H9 (cell line): ENCODE measurements around the gene GCH1. TPM values are rescaled to one million over a fixed set of nuclear protein-coding genes. Genes with fewer than 3 reads are reported as not detected.
"Not testable (repeated sequence)": the region's sequence is repeated elsewhere in the genome, so short reads cannot be mapped to it uniquely, and the experiment has no call there.

Source experiments
- DNase-seq: peaks from one replicate; pipeline ENCODE4 v3.0.0-alpha.2; 2017
- H2AFZ ChIP-seq: one replicate; pipeline ENCODE4 v1.6.1; 2013; ENCODE audit warnings: mild to moderate bottlenecking, low read length, control low read depth, moderate library complexity
- H2AK5ac ChIP-seq: 2 replicates; pipeline ENCODE4 v1.6.1; 2013; ENCODE audit warnings: low read length, control low read depth, mixed read lengths; ENCODE audit not compliant: insufficient read length
- H2BK120ac ChIP-seq: one replicate; pipeline ENCODE4 v1.6.1; 2013; ENCODE audit warnings: low read depth, mild to moderate bottlenecking, low read length, control low read depth, inconsistent platforms; ENCODE audit not compliant: poor library complexity, severe bottlenecking
- H2BK12ac ChIP-seq: 2 replicates; pipeline ENCODE4 v1.6.1; 2013; ENCODE audit warnings: low read length, control low read depth, mixed read lengths, low read depth; ENCODE audit not compliant: insufficient read length
- H2BK15ac ChIP-seq: 2 replicates; pipeline ENCODE4 v1.6.1; 2013; ENCODE audit warnings: low read depth, low read length, control low read depth
- H2BK20ac ChIP-seq: one replicate; pipeline ENCODE4 v1.6.1; 2013; ENCODE audit warnings: low read depth, mild to moderate bottlenecking, low read length, control low read depth, inconsistent platforms; ENCODE audit not compliant: poor library complexity, severe bottlenecking
- H2BK5ac ChIP-seq: 2 replicates; pipeline ENCODE4 v1.6.1; 2013; ENCODE audit warnings: low read length, control low read depth, mixed read lengths; ENCODE audit not compliant: insufficient read length
- H3K14ac ChIP-seq: 2 replicates; pipeline ENCODE4 v1.6.1; 2013; ENCODE audit warnings: low read length, control low read depth; ENCODE audit not compliant: insufficient read depth
- H3K18ac ChIP-seq: 2 replicates; pipeline ENCODE4 v1.6.1; 2013; ENCODE audit warnings: low read depth, mild to moderate bottlenecking, mixed read lengths, low read length, control low read depth; ENCODE audit not compliant: insufficient read length
- H3K23ac ChIP-seq: 2 replicates; pipeline ENCODE4 v1.6.1; 2013; ENCODE audit warnings: low read length, control low read depth, mixed read lengths, low read depth; ENCODE audit not compliant: insufficient read length
- H3K23me2 ChIP-seq: 2 replicates; pipeline ENCODE4 v1.6.1; 2013; ENCODE audit warnings: low read depth, mild to moderate bottlenecking, mixed read lengths, low read length, control low read depth; ENCODE audit not compliant: insufficient read length, poor library complexity, severe bottlenecking
- H3K27ac ChIP-seq: 2 replicates; pipeline ENCODE4 v1.5.1; 2013; ENCODE audit warnings: low read length, control low read depth, mixed read lengths, low read depth; ENCODE audit not compliant: insufficient read length
- H3K27me3 ChIP-seq: 2 replicates; pipeline ENCODE4 v1.6.1; 2013; ENCODE audit warnings: low read length, control low read depth, inconsistent platforms; ENCODE audit not compliant: insufficient read depth
- H3K4ac ChIP-seq: 2 replicates; pipeline ENCODE4 v1.6.1; 2013; ENCODE audit warnings: low read depth, mild to moderate bottlenecking, control low read depth, inconsistent platforms, low read length, moderate library complexity
- H3K4me1 ChIP-seq: 2 replicates; pipeline ENCODE4 v1.6.1; 2013; ENCODE audit warnings: low read length, control low read depth, inconsistent platforms; ENCODE audit not compliant: insufficient read depth
- H3K4me2 ChIP-seq: 2 replicates; pipeline ENCODE4 v1.6.1; 2013; ENCODE audit warnings: low read length, control low read depth, mixed read lengths; ENCODE audit not compliant: insufficient read length, insufficient read depth
- H3K56ac ChIP-seq: 2 replicates; pipeline ENCODE4 v1.6.1; 2013; ENCODE audit warnings: low read depth, mild to moderate bottlenecking, mixed read lengths, low read length, control low read depth; ENCODE audit not compliant: insufficient read length
- H3K79me1 ChIP-seq: 2 replicates; pipeline ENCODE4 v1.6.1; 2013; ENCODE audit warnings: low read depth, mild to moderate bottlenecking, moderate library complexity, low read length, control low read depth, inconsistent platforms; ENCODE audit not compliant: insufficient read depth, poor library complexity, severe bottlenecking
- H3K79me2 ChIP-seq: 2 replicates; pipeline ENCODE4 v1.6.1; 2013; ENCODE audit warnings: low read length, control low read depth, inconsistent platforms; ENCODE audit not compliant: insufficient read depth
- H3K9ac ChIP-seq: 2 replicates; pipeline ENCODE4 v1.6.1; 2013; ENCODE audit warnings: low read length, control low read depth, mixed read lengths; ENCODE audit not compliant: insufficient read length; ENCODE audit errors: extremely low read depth
- H3K9me3 ChIP-seq: one replicate; pipeline ENCODE4 v1.6.1; 2013; ENCODE audit warnings: low read depth, low read length, inconsistent platforms; ENCODE audit not compliant: control insufficient read depth
- H3T11ph ChIP-seq: one replicate; pipeline ENCODE4 v1.6.1; 2013; ENCODE audit warnings: mild to moderate bottlenecking, low read length, control low read depth, inconsistent platforms
- H4K20me1 ChIP-seq: one replicate; pipeline ENCODE4 v1.6.1; 2013; ENCODE audit not compliant: control insufficient read depth, insufficient read length, insufficient read depth
- H4K5ac ChIP-seq: 2 replicates; pipeline ENCODE4 v1.6.1; 2013; ENCODE audit warnings: low read depth, mild to moderate bottlenecking, mixed read lengths, low read length, control low read depth; ENCODE audit not compliant: insufficient read length
- H4K8ac ChIP-seq: replicated peaks from 2 replicates; pipeline ENCODE4 v1.6.1; 2013; ENCODE audit warnings: low read length, control low read depth, mixed read lengths, low read depth; ENCODE audit not compliant: insufficient read length
- H4K91ac ChIP-seq: 2 replicates; pipeline ENCODE4 v1.6.1; 2013; ENCODE audit warnings: low read depth, mild to moderate bottlenecking, moderate library complexity, mixed read lengths, low read length, control low read depth; ENCODE audit not compliant: insufficient read length
- H3K27ac Mint-ChIP-seq, 3 experiments: 2 replicates in 2 of 3; 3 replicates in 1 of 3; pipeline ENCODE4 v1.8.0; 2020 to 2021; ENCODE audit warnings: mixed read lengths in 3 of 3, mild to moderate bottlenecking in 1 of 3, moderate library complexity in 1 of 3
- H3K27me3 Mint-ChIP-seq: 2 replicates; pipeline ENCODE4 v1.8.0; 2021; ENCODE audit warnings: low read depth, mild to moderate bottlenecking, moderate library complexity, mixed read lengths
- H3K36me3 Mint-ChIP-seq, 3 experiments: 2 replicates in 2 of 3; 3 replicates in 1 of 3; pipeline ENCODE4 v1.8.0; 2020 to 2021; ENCODE audit warnings: low read depth in 3 of 3, mixed read lengths in 3 of 3; ENCODE audit not compliant: insufficient read depth in 1 of 3
- H3K4me1 Mint-ChIP-seq, 2 experiments: 2 replicates each; pipeline ENCODE4 v1.8.0; 2020; ENCODE audit warnings: mixed read lengths in 2 of 2
- H3K4me3 Mint-ChIP-seq, 2 experiments: 2 replicates in 1 of 2; 3 replicates in 1 of 2; pipeline ENCODE4 v1.8.0; 2020 to 2021; ENCODE audit warnings: mild to moderate bottlenecking in 2 of 2, mixed read lengths in 2 of 2, moderate library complexity in 1 of 2
- H3K9me3 Mint-ChIP-seq, 2 experiments: 2 replicates in 1 of 2; 3 replicates in 1 of 2; pipeline ENCODE4 v1.8.0; 2020; ENCODE audit warnings: mild to moderate bottlenecking in 2 of 2, mixed read lengths in 2 of 2, moderate library complexity in 1 of 2
- CTCF ChIP-seq: fragments of 200-600 bp; sonication (generic); conservative IDR thresholded peaks from 3 replicates; pipeline ENCODE4 v1.8.0; 2021; ENCODE audit warnings: antibody characterized with exemption, mild to moderate bottlenecking
- WGBS: extraction: QIAGEN DNeasy Blood & Tissue Kit; methylation state at CpG from one replicate; pipeline ENCODE4 v1.1.7; 2013; ENCODE audit warnings: missing lambda C conversion rate, low lambda C conversion rate, mixed read lengths; ENCODE audit not compliant: insufficient read length; ENCODE audit errors: extremely low coverage; 5-methylcytosine and 5-hydroxymethylcytosine counted together
- total RNA-seq: library from RNA; stranded (reverse); gene quantifications from 2 replicates; pipeline ENCODE4 v1.2.1, GENCODE V29; 2021

GCH1 gene
- total RNA-seq, 1 experiment from 2014 or later = 7.7 TPM

- no peak overlapping the region for H3K27ac Mint-ChIP-seq
- no peak overlapping the region for H2AFZ ChIP-seq
- H3K4me1 ChIP-seq = no peaks in the 10 kb centered on the region; the same call in 1 of the 2 replicates
- H3K4me3 Mint-ChIP-seq = no peak overlapping the region
- no peaks in the 10 kb centered on the region for H3K4me1 Mint-ChIP-seq
- H2BK15ac ChIP-seq = no peak overlapping the region
- H3K9ac ChIP-seq = no peak overlapping the region
- no peak overlapping the region for H3K14ac ChIP-seq
- no peaks in the 10 kb centered on the region for H3K9me3 ChIP-seq
- H3K79me2 ChIP-seq = no peaks in the 10 kb centered on the region
- no peak overlapping the region for H4K5ac ChIP-seq
- H2BK12ac ChIP-seq = no peak overlapping the region
- no peak overlapping the region for H3K18ac ChIP-seq
- H2AK5ac ChIP-seq = no peak overlapping the region
- H3K23ac ChIP-seq = no peak overlapping the region
- no peak overlapping the region for H2BK5ac ChIP-seq
- H4K20me1 ChIP-seq = no peaks in the 10 kb centered on the region
- no peak overlapping the region for H3K4me2 ChIP-seq
- no peaks in the 10 kb centered on the region for H3K27me3 Mint-ChIP-seq
- H4K8ac ChIP-seq = no peak overlapping the region
- H2BK20ac ChIP-seq = no peak overlapping the region
- no peaks in the 10 kb centered on the region for H3K36me3 Mint-ChIP-seq
- no peak overlapping the region for H3K27ac ChIP-seq
- DNase-seq = no peak
- H3T11ph ChIP-seq = no peak overlapping the region
- no peak overlapping the region for H4K91ac ChIP-seq
- no peak overlapping the region for H2BK120ac ChIP-seq
- no CpG with 5 or more reads among the region's 1 CpG for WGBS
- no peak overlapping the region for H3K4ac ChIP-seq
- no peaks in the 10 kb centered on the region for H3K79me1 ChIP-seq
- no peaks in the 10 kb centered on the region for H3K23me2 ChIP-seq
- H3K56ac ChIP-seq = no peak overlapping the region
- no peaks in the 10 kb centered on the region; a peak in 1 of 5 replicates for H3K9me3 Mint-ChIP-seq
- TF ChIP-seq CTCF = no peak
- no peaks in the 10 kb centered on the region for H3K27me3 ChIP-seq
Measured at GRCh38 chr14:54927551-54927950, 24.9 kb upstream of the GCH1 start.

DNA sequence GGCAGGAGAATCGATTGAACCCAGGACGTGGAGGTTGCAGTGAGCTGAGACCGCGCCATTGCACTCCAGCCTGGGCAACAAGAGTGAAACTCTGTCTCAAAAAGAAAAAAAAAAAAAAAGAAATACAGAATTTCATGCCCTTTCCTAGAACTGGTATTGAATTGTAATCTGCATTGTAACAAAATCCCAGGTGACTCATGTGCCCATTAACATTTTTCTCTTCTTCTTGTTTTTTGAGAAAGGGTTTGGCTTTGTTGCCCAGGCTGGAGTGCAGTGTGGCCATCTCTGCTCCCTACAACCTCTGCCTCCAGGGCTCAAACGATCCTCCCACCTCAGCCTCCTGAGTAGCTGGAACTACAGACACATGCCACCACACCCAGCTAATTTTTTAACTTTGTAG is 23.9 kb upstream of the GCH1 start:
- not testable (repeated sequence) for H3K56ac ChIP-seq, H3K9me3 Mint-ChIP-seq, H2BK120ac ChIP-seq, H2AK5ac ChIP-seq, H3K4me1 Mint-ChIP-seq, H3K18ac ChIP-seq, H3K79me1 ChIP-seq, H3K14ac ChIP-seq, H3K4me1 ChIP-seq, DNase-seq, H3K27ac ChIP-seq, H4K20me1 ChIP-seq, H3K27ac Mint-ChIP-seq, H3K9me3 ChIP-seq, H2BK5ac ChIP-seq, H4K5ac ChIP-seq, H2AFZ ChIP-seq, H3K27me3 ChIP-seq, H3K23ac ChIP-seq, H4K91ac ChIP-seq, H3K23me2 ChIP-seq, H2BK20ac ChIP-seq, H3K4me2 ChIP-seq, H3K4ac ChIP-seq, H3K27me3 Mint-ChIP-seq, H3K36me3 Mint-ChIP-seq, H2BK15ac ChIP-seq, H3K4me3 Mint-ChIP-seq, H3K79me2 ChIP-seq, H4K8ac ChIP-seq, H3K9ac ChIP-seq, H2BK12ac ChIP-seq, H3T11ph ChIP-seq
- WGBS = no CpG with 5 or more reads among the region's 5 CpGs
